ENCODE measurements around the gene CELA2A.
"Not testable (repeated sequence)": the region's sequence is repeated elsewhere in the genome, so short reads cannot be mapped to it uniquely, and the experiment has no call there.

CELA2A gene

DNA sequence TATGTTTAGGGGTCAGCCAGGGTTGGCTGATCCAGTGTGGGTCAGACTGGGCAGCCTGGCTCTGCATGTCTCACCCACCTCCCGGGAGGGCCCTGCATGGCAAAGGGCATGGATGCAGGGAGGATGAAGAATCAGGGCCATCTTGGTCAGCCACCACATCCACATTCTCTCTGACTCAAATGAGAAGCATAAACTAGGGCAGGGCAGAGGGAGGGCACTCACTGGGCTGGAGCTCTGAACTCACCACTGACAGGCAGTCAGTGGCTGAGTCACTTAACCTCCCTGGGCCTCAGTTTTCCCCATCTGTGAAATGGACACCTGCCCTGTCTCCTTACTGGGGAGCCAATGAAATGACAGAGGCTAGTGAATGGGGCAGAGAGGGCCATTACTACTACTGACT, 4.3 kb upstream of the CELA2A start:
- TF ChIP-seq, protein P1, sequence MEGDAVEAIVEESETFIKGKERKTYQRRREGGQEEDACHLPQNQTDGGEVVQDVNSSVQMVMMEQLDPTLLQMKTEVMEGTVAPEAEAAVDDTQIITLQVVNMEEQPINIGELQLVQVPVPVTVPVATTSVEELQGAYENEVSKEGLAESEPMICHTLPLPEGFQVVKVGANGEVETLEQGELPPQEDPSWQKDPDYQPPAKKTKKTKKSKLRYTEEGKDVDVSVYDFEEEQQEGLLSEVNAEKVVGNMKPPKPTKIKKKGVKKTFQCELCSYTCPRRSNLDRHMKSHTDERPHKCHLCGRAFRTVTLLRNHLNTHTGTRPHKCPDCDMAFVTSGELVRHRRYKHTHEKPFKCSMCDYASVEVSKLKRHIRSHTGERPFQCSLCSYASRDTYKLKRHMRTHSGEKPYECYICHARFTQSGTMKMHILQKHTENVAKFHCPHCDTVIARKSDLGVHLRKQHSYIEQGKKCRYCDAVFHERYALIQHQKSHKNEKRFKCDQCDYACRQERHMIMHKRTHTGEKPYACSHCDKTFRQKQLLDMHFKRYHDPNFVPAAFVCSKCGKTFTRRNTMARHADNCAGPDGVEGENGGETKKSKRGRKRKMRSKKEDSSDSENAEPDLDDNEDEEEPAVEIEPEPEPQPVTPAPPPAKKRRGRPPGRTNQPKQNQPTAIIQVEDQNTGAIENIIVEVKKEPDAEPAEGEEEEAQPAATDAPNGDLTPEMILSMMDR (IDR thresholded peaks at IDR 0.05; ENCODE audit: insufficient read depth, low read depth, low read length, missing control alignments), result no peak
- H3K4me3 ChIP-seq (ENCODE audit: low read depth, low read length), result no peak overlapping the region
- no peak for DNase-seq (ENCODE audit: low read depth)

GRCh38 chr1:15452866-15453571, 3.5 kb upstream of the CELA2A start:
- TF ChIP-seq, protein P1 (IDR thresholded peaks at IDR 0.05; ENCODE audit: insufficient read depth, low read depth, low read length, missing control alignments), result no peak
- DNase-seq (ENCODE audit: low read depth), result no peak
- no peak overlapping the region for H3K4me3 ChIP-seq (ENCODE audit: low read depth, low read length)

DNA sequence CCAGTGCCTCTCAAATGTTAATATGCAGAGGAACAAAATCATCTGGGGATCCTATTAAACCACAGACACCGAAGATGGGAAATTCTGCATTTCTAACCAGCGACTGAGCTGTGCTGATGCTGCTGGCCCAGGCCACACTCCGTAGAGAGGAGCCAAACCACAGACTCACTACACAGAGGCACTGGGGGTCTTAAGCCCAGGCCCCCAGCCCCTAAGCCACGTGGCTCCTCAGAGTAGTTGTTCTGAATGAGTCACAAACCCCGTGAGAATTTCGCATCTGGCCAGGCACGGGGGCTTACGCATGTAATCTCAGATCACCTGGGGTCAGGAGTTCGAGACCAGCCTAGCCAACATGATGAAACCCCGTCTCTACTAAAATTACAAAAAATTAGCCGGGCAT, 2.8 kb upstream of the CELA2A start:
- TF ChIP-seq, protein P1 (IDR thresholded peaks at IDR 0.05; ENCODE audit: insufficient read depth, low read depth, low read length, missing control alignments), result no peak
- H3K4me3 ChIP-seq (ENCODE audit: low read depth, low read length), result no peak overlapping the region
- no peak for DNase-seq (ENCODE audit: low read depth)

DNA sequence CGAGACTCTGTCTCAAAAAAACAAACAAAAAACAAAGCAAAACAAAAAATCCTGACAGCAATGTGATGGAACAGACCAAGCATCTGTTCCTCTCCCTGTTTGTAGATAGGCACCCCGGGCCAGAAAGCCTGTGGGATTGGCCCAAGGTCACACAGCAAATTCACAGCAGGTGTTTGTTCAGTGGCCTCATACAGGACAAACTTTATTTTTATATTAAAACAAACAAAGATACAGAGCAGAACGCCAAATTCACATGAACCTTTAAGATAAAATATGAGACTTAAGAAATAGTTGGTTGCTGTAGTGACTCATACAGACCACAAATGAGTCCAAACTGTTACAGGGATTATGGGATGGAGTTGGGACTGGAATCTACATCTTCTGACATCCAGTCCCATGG, 2.3 kb upstream of the CELA2A start:
- TF ChIP-seq, protein P1 (IDR thresholded peaks at IDR 0.05; ENCODE audit: insufficient read depth, low read depth, low read length, missing control alignments), result no peak
- no peak for DNase-seq (ENCODE audit: low read depth)

GRCh38 chr1:15455522-15455921, 1.0 kb upstream of the CELA2A start:
- TF ChIP-seq, protein P1 (IDR thresholded peaks at IDR 0.05; ENCODE audit: insufficient read depth, low read depth, low read length, missing control alignments), result no peak
- H3K4me3 ChIP-seq (ENCODE audit: low read depth, low read length), result no peak overlapping the region
- peak; percentile 89 for DNase-seq (ENCODE audit: low read depth)

More for the DNA sequence above, 2.3 kb upstream of the CELA2A start:
- H3K4me3 ChIP-seq (ENCODE audit: low read depth, low read length), result no peak overlapping the region

GRCh38 chr1:15457585-15457984, 1.1 kb downstream of the CELA2A start:
- TF ChIP-seq, protein P1 (IDR thresholded peaks at IDR 0.05; ENCODE audit: insufficient read depth, low read depth, low read length, missing control alignments), result no peak

DNA sequence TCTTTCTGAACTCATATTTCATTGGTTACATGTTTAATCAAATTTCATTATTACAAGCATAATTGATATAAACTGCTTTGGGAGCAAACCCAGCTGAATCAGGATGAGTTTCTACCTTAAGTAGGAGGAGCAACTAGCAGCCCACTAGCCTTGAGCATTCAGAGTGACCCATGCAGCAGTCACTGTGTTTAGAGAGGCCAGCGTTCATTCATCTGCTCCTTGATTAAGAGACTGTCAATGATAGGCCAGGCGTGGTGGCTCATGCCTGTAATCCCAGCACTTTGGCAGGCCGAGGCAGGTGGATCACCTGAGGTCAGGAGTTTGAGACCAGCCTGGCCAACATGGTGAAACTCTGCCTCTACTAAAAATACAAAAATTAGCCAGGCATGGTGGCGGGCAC, 1.9 kb downstream of the CELA2A start:
- not testable (repeated sequence) for DNase-seq (ENCODE audit: low read depth); H3K4me3 ChIP-seq (ENCODE audit: low read depth, low read length)

More at GRCh38 chr1:15457585-15457984, 1.1 kb downstream of the CELA2A start:
- no peak for DNase-seq (ENCODE audit: low read depth)
- H3K4me3 ChIP-seq (ENCODE audit: low read depth, low read length), result no peak overlapping the region
